ENCODE data around the gene EHD4.

EHD4 gene

GRCh38 chr15:41972253-41973242, at the start of gene EHD4:
TSS of gene EHD4 (minus strand) at chr15:41972557. CDS start at chr15:41972494, 63 bp downstream.
- intact Hi-C loops (cut with DNase I), result no loop called here
- DNase-seq, result peak; percentile 89 to 99 (median 93)

DNA sequence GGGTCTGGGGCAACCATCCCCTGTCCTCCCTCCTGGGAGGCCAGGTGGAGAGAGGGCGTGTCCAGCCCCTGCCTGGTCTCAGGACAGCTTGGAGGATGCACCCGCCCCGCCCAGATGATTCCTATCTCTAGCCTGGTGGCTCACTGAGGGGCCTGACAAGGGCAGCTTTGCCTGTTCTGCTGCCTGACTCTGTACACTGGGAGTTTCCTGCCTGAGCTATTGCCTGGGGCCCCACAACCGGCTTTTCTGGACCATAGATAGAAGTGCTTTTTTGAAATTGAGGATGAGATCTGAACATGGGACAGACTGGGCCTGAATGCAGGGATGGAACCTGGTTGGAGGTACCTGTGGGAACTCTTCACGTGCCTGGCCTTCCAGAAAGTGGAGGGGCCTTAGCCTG, 49.2 kb upstream of the EHD4 start:
- no peak for DNase-seq
- intact Hi-C loops (cut with DNase I), result no loop called here

DNA sequence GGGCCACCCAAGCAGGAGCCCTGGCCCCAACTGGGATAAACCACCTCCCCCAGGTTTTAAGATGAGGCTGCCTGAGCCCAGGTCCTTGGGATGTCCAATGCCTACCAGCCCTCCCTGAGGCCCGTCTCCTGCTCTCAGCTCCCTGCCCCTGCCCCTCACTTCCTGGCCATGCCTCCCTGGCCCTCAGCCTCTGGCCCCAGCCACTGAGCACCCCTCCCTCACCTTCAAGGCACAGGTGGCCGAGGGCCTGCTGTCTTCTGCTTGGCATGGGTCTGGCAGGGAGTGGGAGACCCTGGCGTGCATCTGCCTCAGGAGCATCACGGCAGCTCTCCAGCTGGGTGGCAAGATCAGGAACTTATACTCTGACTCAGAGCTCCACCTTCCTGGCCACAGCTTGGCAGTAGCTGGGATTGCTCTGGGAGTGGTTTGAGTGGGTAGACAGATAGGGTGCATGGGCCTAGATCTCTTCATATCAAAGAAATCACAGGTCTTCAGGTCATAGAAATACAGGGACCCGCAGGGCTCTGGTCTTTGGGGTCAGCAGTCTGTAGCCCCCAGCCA, 48.4 kb upstream of the EHD4 start, which contains the start of gene PLA2G4E:
TSS of gene PLA2G4E (minus strand) at position 330 of the 561 bp plus-strand sequence. CDS start at position 318, 12 bp downstream.
- intact Hi-C loops (cut with DNase I), result no loop called here
- DNase-seq, result no peak

GRCh38 chr15:42018306-42019224, 46.2 kb upstream of the EHD4 start:
- DNase-seq, result no peak
- intact Hi-C loops (cut with DNase I), result no loop called here

GRCh38 chr15:42016971-42017370, 44.6 kb upstream of the EHD4 start:
- intact Hi-C loops (cut with DNase I), result no loop called here

GRCh38 chr15:42014406-42014805, 42.0 kb upstream of the EHD4 start:
- intact Hi-C loops (cut with DNase I), result no loop called here
- no peak for DNase-seq

More at GRCh38 chr15:42016971-42017370, 44.6 kb upstream of the EHD4 start:
- no peak for DNase-seq

DNA sequence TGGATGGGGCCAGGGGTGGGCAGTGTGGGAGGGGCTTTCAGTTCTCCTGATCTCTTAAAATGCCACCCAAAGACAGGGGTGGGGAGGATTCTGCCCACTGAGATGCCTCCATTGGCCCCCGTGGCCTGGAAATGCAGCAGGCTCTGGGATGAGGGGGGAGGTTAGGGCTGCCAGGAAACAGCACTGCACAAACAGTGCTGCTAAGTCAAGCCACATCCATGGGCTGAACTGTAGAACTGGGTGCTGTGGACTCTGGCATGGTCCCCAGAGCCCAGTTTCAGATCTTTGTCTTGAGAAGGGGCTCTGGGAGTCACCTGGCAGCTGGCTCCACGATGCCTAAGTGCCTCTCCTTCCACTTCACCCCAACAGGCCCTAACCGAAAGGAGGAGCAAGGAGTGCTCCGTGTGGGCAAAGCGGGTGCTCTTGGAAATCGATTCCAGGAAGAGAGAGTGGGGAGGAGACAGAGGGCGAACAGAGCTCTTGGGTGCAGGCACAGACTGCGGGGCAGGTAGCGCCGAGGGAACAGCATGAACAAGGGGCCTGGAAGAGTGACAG, 40.6 kb upstream of the EHD4 start:
- no peak for DNase-seq
- intact Hi-C loops (cut with DNase I), result no loop called here

- no peak for DNase-seq
Measured at GRCh38 chr15:42012241-42012640, 39.9 kb upstream of the EHD4 start.

GRCh38 chr15:42011074-42011473, 38.7 kb upstream of the EHD4 start:
- DNase-seq, result no peak
- intact Hi-C loops (cut with DNase I), result no loop called here

More at GRCh38 chr15:42012241-42012640, 39.9 kb upstream of the EHD4 start:
- intact Hi-C loops (cut with DNase I), result no loop called here

- no peak for DNase-seq
- intact Hi-C loops (cut with DNase I), result no loop called here
Measured at GRCh38 chr15:42010434-42010833, 38.1 kb upstream of the EHD4 start.

DNA sequence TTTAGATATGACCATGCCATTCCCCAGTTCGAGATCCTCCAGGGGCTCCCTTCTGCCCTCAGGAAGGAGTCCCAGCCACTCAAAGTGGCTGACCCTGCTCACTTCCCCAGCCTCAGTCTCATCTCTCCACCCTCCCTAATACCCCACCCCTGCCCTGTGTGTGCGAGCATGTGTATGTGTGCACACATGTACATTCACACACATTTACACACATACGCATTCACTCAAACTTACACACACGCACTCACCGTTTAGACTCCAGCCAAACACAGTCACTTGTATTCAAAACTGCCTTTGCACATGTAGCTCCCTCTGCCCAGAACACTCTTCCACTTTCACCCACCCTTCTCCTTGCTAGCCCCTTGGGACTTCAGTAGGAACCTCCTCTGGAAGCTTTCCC, 37.1 kb upstream of the EHD4 start:
- intact Hi-C loops (cut with DNase I), result no loop called here
- DNase-seq, result no peak

- DNase-seq, result no peak
- intact Hi-C loops (cut with DNase I), result no loop called here
Measured at GRCh38 chr15:42009022-42009421, 36.7 kb upstream of the EHD4 start.

- no peak for DNase-seq
- intact Hi-C loops (cut with DNase I), result no loop called here
Measured at GRCh38 chr15:42007386-42007785, 35.0 kb upstream of the EHD4 start.

GRCh38 chr15:42002333-42002732, 30.0 kb upstream of the EHD4 start:
- intact Hi-C loops (cut with DNase I), result no loop called here
- DNase-seq, result no peak

DNA sequence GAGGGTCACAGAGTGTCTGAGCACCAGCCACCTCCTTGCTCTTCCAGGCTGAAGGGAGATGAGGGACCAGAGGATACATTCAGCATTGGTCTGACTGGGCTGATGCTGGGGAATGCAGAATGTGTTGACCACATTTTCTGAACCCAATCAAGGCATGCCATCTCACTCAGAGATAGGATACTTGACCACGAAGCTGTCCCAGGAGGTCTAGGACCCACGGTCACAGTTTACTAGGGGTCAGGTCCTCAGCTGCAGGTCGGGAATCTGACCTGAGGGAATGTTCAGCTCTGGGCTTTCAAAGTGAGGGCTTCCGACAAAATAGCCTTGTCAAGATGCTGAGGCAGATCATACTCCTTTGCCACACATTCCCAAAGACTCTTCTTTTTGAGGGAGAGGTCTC, 28.9 kb upstream of the EHD4 start:
- intact Hi-C loops (cut with DNase I), result no loop called here
- no peak for DNase-seq

DNA sequence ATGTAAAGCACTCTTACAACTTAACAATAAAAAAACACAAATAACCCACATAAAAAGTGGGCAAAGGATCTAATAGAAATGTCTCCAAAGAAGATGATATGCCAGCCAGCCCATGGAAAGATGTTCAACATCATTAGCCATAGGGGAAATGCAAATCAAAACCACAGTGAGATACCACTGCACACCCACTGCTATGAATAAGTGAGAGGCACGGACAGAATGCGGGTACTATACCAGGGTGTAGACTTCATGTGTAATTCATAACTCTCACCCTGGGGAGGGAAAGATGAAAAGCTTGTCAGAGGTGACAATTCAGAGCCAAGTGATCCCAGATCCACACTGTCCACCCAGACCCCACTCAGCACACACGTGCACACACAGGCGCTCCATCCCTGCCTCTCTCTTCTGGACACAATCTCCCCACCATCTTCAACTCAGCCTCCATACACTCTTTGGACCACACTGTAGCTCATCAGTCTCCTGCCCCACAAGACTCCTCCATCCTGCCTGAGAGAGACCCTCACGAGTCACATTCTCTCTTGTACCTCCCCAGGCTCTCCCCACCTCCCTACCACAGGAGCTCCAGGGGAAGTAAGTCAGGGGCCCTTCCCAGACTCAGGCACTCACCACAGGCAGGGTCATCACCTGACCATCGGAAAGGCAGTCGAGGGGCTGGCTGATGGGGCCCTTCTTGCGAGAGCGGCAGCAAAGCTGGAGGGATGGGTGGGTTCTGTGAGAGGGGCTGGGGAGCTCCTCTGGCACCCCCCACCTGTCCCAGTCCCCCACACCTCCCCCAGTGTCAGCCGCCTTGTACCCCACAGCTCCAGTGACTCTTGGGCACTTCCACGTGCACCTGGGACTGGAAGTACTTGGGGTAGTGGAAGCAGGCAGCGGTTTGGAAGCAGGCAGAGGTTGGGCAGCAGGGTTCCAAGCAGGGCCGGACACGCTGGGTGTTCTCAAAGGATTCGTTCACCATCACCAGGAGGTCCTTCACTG, 27.2 kb upstream of the EHD4 start:
- peak in 1 of 10 donors; percentile 43 for DNase-seq
- intact Hi-C loops (cut with DNase I), result no loop called here

DNA sequence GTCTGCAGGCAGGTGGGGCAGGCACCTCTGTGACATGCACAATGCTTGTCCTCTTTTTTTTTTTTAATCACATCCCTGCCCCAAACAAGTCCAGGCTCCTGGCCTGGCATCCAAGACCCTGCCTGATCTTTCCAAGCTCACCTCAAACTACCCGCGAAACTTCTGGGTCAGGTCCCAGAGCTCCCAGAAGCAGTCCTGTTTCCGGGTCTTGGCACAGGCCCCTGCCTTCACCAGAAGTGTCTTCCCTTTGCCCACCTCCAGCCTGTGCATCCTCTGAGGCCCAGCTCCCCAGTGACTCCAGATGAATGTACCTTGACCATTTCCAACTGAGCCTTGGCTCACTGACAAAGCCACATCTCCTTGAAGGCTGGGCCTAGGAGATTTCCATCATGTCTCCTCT, 25.5 kb upstream of the EHD4 start:
- DNase-seq, result peak in 1 of 10 donors; percentile 72
- intact Hi-C loops (cut with DNase I), result no loop called here

DNA sequence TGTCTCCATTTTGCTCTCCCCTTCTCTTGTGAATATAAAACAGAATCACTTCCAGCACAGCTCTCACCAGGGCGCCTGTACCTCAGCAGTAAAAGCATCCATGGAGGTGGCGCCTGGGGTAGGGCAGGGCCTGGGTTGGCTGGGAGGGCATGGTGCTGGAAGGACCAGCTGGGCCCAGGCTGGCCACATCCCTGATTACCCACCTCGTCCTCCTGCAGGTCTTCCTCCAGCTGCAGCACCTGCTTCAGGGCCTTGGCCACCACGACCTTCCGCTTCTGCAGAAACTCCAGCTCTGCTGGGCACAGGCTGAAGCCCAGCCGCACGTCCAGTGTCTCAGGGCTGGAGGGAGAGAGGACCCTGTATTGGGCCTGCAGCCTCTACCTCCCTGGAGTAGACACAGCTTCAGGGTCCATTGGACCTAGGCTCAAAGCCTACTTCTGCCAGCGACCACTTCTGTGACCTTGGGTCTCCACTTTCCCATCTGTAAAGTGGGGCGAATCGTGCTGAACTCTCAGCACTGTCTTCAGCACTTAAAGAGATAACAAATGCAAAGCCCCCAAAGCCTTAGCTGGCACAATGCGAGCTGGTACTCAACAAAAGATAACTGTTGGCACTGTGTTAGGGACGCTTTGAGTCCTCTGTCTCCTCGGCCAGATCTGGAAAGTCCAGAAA, 24.7 kb upstream of the EHD4 start:
- peak in 1 of 10 donors; percentile 44 for DNase-seq
- intact Hi-C loops (cut with DNase I), result no loop called here
